ENCODE results near the gene ADAM8.

- no peak for TF ChIP-seq CTCF (IDR thresholded peaks at IDR 0.05)
- no peak for TF ChIP-seq SIN3A (IDR thresholded peaks at IDR 0.05; ENCODE audit: borderline replicate concordance, insufficient read depth, low read depth, low read length)
- TF ChIP-seq, protein P1, sequence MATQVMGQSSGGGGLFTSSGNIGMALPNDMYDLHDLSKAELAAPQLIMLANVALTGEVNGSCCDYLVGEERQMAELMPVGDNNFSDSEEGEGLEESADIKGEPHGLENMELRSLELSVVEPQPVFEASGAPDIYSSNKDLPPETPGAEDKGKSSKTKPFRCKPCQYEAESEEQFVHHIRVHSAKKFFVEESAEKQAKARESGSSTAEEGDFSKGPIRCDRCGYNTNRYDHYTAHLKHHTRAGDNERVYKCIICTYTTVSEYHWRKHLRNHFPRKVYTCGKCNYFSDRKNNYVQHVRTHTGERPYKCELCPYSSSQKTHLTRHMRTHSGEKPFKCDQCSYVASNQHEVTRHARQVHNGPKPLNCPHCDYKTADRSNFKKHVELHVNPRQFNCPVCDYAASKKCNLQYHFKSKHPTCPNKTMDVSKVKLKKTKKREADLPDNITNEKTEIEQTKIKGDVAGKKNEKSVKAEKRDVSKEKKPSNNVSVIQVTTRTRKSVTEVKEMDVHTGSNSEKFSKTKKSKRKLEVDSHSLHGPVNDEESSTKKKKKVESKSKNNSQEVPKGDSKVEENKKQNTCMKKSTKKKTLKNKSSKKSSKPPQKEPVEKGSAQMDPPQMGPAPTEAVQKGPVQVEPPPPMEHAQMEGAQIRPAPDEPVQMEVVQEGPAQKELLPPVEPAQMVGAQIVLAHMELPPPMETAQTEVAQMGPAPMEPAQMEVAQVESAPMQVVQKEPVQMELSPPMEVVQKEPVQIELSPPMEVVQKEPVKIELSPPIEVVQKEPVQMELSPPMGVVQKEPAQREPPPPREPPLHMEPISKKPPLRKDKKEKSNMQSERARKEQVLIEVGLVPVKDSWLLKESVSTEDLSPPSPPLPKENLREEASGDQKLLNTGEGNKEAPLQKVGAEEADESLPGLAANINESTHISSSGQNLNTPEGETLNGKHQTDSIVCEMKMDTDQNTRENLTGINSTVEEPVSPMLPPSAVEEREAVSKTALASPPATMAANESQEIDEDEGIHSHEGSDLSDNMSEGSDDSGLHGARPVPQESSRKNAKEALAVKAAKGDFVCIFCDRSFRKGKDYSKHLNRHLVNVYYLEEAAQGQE (IDR thresholded peaks at IDR 0.05; ENCODE audit: insufficient read depth in 1 of 2, low read depth in 2 of 2, low read length in 1 of 2) = no peak
Observed at GRCh38 chr10:133270204-133270603, 6.5 kb downstream of the ADAM8 start.
